GM04504 (cell line): ENCODE data around the gene HAUS8.
A peak's percentile ranks its signal among the peaks of the same experiment; 100 is the strongest.
"Not testable (repeated sequence)": the region's sequence is repeated elsewhere in the genome, so short reads cannot be mapped to it uniquely, and the experiment has no call there.

Experiments
- DNase-seq: peaks from one replicate; pipeline ENCODE4 v3.0.0-alpha.2; 2012; ENCODE audit warnings: low read depth

The HAUS8 gene, protein sequence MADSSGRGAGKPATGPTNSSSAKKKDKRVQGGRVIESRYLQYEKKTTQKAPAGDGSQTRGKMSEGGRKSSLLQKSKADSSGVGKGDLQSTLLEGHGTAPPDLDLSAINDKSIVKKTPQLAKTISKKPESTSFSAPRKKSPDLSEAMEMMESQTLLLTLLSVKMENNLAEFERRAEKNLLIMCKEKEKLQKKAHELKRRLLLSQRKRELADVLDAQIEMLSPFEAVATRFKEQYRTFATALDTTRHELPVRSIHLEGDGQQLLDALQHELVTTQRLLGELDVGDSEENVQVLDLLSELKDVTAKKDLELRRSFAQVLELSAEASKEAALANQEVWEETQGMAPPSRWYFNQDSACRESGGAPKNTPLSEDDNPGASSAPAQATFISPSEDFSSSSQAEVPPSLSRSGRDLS

GRCh38 chr19:17075035-17075863 is at the start of gene HAUS8, which contains the start of gene MYO9B:
Gene HAUS8 (minus strand): TSS chr19:17075452. CDS start chr19:17075422, 30 bp downstream.
Gene MYO9B (plus strand): TSS chr19:17075777. CDS start chr19:17101718, 25,941 bp downstream.
- peak; percentile 99 for DNase-seq

DNA sequence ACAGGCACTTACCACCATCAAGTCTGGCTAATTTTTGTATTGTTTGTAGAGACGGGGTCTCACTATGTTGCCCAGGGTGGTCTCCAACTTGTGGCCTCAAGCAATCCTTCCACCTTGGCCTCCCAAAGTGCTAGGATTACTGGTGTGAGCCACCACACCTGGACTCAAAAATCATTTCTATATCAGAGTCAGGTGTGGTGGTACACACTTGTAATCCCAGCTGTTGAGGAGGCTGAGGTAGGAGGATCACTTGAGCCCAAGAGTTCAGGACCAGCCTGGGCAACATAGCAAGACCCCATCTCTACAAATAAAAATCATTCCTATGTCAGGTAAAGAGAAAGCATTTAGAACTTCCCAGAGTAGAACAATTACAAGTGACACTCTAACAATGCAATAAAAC is 48.8 kb upstream of the HAUS8 start:
- no peak for DNase-seq

DNA sequence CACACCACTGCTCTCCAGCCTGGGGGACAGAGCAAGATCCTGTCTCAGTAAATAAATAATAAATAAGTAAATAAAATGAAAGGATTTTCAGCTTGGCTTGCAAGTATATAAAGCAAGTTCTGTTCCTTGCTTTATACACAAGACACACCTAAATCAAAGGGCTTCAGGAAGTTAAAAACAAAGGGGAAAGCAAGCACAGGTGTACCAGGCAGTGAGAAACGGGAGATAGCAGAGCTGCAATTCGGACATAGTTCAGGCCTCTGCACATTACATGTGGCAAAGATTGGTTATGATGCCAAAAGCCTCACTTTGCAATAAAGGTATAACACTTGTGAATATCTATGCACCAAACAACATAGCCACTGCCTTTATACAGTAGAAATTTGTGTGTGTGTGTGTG is 47.8 kb upstream of the HAUS8 start:
- no peak for DNase-seq

DNA sequence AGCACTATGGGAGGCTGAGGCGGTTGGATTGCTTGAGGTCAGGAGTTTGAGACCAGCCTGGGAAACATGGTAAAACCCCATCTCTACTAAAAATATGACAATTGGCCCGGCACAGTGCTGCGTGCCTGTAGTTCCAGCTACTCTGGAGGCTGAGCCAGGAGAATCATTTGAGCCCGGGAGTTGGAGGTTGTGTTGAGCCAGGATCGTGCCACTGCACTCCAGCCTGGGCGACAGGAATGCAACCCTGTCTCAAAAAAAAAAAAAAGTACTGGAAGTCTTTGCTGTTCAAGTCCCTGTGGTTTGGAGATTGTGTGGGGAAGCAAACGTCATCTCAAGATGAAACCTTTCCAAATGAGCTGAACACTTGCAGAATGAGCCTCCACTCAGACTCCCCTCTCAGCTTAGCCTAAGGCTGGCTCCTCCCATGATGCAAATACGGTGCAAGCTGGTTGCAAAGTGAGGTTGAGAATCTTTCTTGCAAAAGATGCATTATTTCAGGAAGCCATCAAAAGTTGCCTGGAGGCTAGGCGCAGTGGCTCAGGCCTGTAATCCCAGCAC is 46.6 kb upstream of the HAUS8 start:
- DNase-seq: peak; percentile 73

DNA sequence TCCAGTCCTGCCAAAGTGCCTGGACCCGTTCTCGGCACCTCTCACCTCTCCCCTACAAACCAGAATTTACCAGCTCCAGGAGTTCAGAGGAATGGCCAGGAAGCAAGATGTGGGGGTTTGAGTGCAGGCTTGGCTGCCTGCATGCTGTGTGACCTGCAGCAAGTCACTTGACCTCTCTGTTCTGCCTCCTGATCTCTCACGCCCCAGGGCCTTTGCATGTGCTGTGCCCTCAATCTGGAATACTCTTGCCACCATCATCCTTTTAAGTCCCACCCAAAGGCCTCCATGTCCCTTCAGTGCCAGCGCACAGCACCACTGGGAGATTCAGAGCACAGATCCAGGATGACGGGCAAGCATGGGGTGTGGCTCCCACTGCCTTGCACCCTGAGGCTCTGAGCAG is 43.7 kb upstream of the HAUS8 start:
- no peak for DNase-seq

- DNase-seq: no peak
These were observed 41.9 kb upstream of the HAUS8 start for GRCh38 chr19:17116996-17117702.

- no peak for DNase-seq
These were observed 39.2 kb upstream of the HAUS8 start for GRCh38 chr19:17114414-17114831.

DNA sequence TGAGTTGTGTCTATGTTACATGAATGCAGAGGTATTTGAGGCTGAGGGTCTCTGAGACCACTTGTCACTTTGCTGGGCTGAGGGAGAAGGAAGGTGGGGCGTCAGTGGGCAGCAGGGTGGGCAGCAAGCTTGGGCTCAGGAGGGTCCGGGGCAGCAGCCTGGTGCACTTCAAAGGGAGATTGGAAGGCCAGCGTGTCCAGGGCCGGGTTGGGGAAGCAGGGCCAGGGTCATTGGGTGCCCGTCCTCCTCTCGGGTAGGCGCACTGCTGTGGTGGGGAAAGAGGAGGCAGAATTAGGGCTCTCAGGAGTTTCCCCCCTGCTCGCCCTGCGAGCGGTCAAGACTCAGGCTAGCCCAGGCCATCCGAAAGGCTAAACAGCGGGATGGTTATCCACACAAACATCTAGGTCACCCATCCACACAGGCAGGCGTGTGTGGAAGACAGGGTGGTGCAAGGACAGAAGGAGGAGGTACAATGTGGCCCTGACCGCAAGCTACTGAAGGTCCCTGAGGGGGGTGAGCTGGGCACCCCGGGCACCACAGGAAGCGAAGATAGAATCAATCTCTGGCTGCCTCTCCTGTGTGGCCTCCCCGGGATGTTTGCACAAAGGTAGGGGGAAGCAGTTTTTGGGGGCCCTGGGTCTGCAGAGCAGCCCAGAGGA is 38.0 kb upstream of the HAUS8 start:
- no peak for DNase-seq

GRCh38 chr19:17112700-17113099 is 37.4 kb upstream of the HAUS8 start:
- no peak for DNase-seq

DNA sequence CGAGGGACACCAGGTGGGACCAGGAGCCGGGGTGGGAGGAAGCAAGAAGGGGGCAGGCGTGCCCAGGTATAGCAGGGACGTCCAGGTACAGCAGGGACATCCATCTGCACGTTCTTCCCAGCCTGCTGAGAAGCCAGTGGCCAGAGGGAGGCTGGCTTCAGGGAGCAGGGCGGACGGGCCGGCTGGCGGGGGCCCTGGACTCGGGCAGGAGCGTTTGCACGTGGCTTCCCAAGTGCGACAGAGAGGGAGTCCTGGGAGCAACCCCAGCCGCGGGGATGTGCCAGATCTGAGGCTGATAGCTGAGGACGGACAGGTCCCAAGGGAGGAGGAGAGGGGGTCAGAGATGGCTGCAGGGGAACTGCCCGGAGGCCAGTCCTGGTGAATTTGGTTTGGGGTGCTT is 37.0 kb upstream of the HAUS8 start:
- DNase-seq: no peak

- no peak for DNase-seq
These were observed 36.5 kb upstream of the HAUS8 start for GRCh38 chr19:17111766-17112165.

GRCh38 chr19:17110599-17110966 is 35.3 kb upstream of the HAUS8 start:
- no peak for DNase-seq

- no peak for DNase-seq
These were observed 34.8 kb upstream of the HAUS8 start for GRCh38 chr19:17109962-17110598.

- DNase-seq: no peak
These were observed 34.0 kb upstream of the HAUS8 start for GRCh38 chr19:17109300-17109699.

DNA sequence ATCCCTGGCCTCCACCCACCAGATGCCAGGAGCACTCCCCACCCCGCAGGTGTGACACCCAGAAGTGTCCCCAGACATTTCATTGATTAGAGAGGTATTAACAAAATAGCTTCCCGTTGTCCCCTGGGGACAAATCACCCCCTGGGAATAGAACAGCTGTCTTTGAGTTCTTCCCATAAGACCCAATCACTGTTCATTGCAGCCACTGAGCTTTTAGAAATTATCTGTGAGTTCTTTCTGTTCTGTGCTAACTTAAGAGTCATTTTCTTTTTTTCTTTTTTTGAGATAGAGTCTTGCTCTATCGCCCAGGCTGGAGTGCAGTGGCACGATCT is 33.2 kb upstream of the HAUS8 start:
- no peak for DNase-seq

DNA sequence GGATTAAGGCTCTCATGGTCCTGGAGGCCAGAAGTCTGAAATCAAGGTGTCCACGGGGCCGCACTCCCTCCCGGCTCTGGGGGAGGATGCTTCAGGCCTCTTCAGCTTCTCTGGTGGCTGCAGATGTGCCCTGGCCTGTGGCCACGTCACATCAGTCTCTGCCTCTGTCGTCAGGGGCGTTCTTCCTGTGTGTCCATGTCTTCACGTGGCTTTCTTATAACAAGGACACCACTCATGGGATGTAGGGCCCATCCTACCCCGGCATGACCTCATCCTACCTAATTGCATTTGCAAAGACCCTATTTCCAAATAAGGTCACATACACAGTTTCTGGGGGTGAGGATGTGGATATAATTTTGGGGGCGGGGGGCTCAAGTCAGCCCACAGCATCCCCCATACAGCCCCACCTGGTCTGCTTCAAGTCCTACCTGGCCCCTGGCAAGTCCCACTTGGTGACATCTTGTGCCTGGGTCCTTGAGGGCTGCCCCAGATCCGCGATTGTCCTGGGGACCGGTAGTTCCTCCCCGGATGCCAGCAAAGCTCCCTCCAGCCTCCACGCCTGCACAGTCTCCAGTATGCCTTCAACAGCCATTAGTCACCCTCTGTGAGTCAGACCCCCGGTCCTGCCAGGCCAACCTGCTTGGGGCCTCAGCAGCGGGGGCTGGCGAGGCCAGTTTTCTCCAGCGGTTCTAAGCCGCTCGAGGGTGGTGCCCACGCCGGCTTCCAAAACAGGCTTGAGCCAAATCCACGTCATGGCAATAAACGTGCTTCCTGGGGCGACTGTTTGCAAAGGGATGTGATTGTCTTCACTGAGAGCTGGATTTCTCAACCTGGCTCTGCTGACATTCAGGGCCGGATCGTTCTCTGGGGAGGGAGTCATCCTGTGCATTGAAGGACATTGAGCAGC is 32.5 kb upstream of the HAUS8 start:
- peak; percentile 99 for DNase-seq

DNA sequence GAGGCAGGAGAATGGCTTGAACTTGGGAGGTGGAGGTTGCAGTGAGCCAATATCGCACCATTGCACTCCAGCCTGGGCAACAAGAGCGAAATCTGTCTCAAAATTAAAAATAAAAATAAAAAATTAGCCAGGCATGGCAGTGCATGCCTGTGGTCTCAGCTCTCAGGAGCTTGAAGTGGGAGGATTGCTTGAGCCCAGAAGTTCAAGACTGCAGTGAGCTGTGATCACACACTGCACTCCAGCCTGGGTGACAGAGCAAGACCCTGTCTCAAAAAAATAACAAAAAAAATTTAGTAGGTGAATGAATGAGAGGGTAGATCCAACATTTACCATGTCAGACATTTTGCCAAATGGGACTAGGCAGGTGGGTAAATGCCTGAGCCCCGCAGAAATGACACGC is 31.7 kb upstream of the HAUS8 start:
- DNase-seq: not testable (repeated sequence)

DNA sequence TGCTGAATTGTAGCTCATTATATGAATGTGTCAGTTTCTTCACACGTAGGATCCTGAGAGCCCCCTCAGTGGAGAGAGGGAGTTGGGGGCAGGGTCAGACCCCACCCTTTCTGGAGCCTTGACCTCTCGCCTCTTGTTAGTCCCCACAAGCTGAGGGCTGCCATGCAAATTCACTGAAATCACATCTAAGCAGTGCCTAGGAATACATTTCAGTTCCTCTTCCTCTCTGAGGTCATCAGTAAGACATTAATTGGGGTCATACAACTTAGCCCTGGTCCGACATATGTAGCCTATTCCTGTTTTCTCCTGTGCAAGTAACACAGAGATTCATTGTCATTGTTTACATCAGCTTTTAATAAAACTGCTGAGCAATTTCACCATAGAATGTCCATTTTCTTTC is 30.3 kb upstream of the HAUS8 start:
- no peak for DNase-seq

GRCh38 chr19:17104679-17105078 is 29.4 kb upstream of the HAUS8 start:
- no peak for DNase-seq

- no peak for DNase-seq
These were observed 27.9 kb upstream of the HAUS8 start for GRCh38 chr19:17103177-17103576.
